Measurements from ENCODE around the gene TNNT2. TPM values are rescaled to one million over a fixed set of nuclear protein-coding genes. Genes with fewer than 3 reads are reported as not detected.

TNNT2 gene
- total and polyA plus RNA-seq, 2 donors (not counting 3 experiments of a cell fraction or from before 2014, with no cell fraction given): not detected

GRCh38 chr1:201400212-201400851, 22.9 kb upstream of the TNNT2 start:
- H3K9me1 ChIP-seq (replicated peaks; ENCODE audit: control insufficient read depth, extremely low read depth, insufficient read depth, low read length): no peaks in the 10 kb centered on the region
- no peak overlapping the region for H3K4me2 ChIP-seq (ENCODE audit: insufficient read depth, low read length)
- H4K20me1 ChIP-seq (replicated peaks; ENCODE audit: control insufficient read depth, extremely low read depth, insufficient read depth, low read length): no peaks in the 10 kb centered on the region
- POLR2A ChIA-PET: no interaction called here
- H3K4me1 ChIP-seq (ENCODE audit: control insufficient read depth, extremely low read depth, insufficient read depth, low read length): no peaks in the 10 kb centered on the region
- no TSS peak for BruUV-seq (replicated peaks)
- no peak overlapping the region for H2AFZ ChIP-seq (ENCODE audit: low read depth, low read length)
- H3K36me3 ChIP-seq (ENCODE audit: control insufficient read depth in 2 of 2, extremely low read depth in 1 of 2, insufficient read depth in 2 of 2, low read length in 2 of 2): no peaks in the 10 kb centered on the region
- DNase-seq (ENCODE audit: low read depth, low spot score) (no peak), FAIRE-seq (no peak)
- H3K4me3 ChIP-seq (replicated peaks in 1 of 3; ENCODE audit: insufficient read depth in 1 of 3, low read depth in 1 of 3, low read length in 3 of 3): no peak overlapping the region
- intact Hi-C loops (cut with micrococcal nuclease) (no loop called here), dilution Hi-C loops (cut with MboI; ENCODE audit: extremely low pct_ligation_motif_present, low sequenced_read_pairs) (no loop called here)
- H3K27me3 ChIP-seq (ENCODE audit: control insufficient read depth in 2 of 2, insufficient read depth in 2 of 2, low read length in 2 of 2): peaks cover 51 to 57% of the 10 kb centered on the region in 2 experiments
- H3K79me2 ChIP-seq (ENCODE audit: control insufficient read depth, insufficient read depth, low read length): no peaks in the 10 kb centered on the region
- TF ChIP-seq JUN (IDR thresholded peaks at IDR 0.05; ENCODE audit: borderline replicate concordance, insufficient read depth, insufficient read length, low read depth) (no peak), MYC (IDR thresholded peaks at IDR 0.05; ENCODE audit: low read depth, low read length) (no peak), EZH2 (IDR thresholded peaks at IDR 0.05; ENCODE audit: borderline replicate concordance, low read depth, low read length, severe bottlenecking) (no peak), GATA2 (IDR thresholded peaks at IDR 0.05; ENCODE audit: insufficient read depth, insufficient read length, low read depth, low read length) (no peak)
- H3K9ac ChIP-seq (replicated peaks; ENCODE audit: extremely low read depth, insufficient read depth, low read length): no peak overlapping the region
- CTCF ChIA-PET: interaction anchor here (0.7 to 2.1 kb wide), 2 partner anchors 11 to 35 kb away, joined by 3 to 8 read pairs; no protein-coding TSS in a partner anchor
- no peaks in the 10 kb centered on the region for H3K9me3 ChIP-seq (replicated peaks; ENCODE audit: control insufficient read depth, insufficient read depth, low read length)
- no peak overlapping the region for H3K27ac ChIP-seq (ENCODE audit: insufficient read depth, low read depth, low read length)

- dilution Hi-C loops (cut with MboI; ENCODE audit: extremely low pct_ligation_motif_present, low sequenced_read_pairs): no loop called here
- no peaks in the 10 kb centered on the region for H3K36me3 ChIP-seq (ENCODE audit: control insufficient read depth in 2 of 2, extremely low read depth in 1 of 2, insufficient read depth in 2 of 2, low read length in 2 of 2)
- DNase-seq (ENCODE audit: low read depth, low spot score) (no peak), FAIRE-seq (no peak)
- H3K9me1 ChIP-seq (replicated peaks; ENCODE audit: control insufficient read depth, extremely low read depth, insufficient read depth, low read length): no peaks in the 10 kb centered on the region
- no peaks in the 10 kb centered on the region for H3K9me3 ChIP-seq (replicated peaks; ENCODE audit: control insufficient read depth, insufficient read depth, low read length)
- H3K79me2 ChIP-seq (ENCODE audit: control insufficient read depth, insufficient read depth, low read length): no peaks in the 10 kb centered on the region
- no peak overlapping the region for H3K9ac ChIP-seq (replicated peaks; ENCODE audit: extremely low read depth, insufficient read depth, low read length)
- no peak overlapping the region for H3K4me3 ChIP-seq (replicated peaks in 1 of 3; ENCODE audit: insufficient read depth in 1 of 3, low read depth in 1 of 3, low read length in 3 of 3)
- BruUV-seq (replicated peaks): no TSS peak
- no peaks in the 10 kb centered on the region for H3K4me1 ChIP-seq (ENCODE audit: control insufficient read depth, extremely low read depth, insufficient read depth, low read length)
- H3K4me2 ChIP-seq (ENCODE audit: insufficient read depth, low read length): no peak overlapping the region
- H4K20me1 ChIP-seq (replicated peaks; ENCODE audit: control insufficient read depth, extremely low read depth, insufficient read depth, low read length): no peaks in the 10 kb centered on the region
- no peak overlapping the region for H2AFZ ChIP-seq (ENCODE audit: low read depth, low read length)
- POLR2A ChIA-PET: no interaction called here
- H3K27me3 ChIP-seq (ENCODE audit: control insufficient read depth in 2 of 2, insufficient read depth in 2 of 2, low read length in 2 of 2): peaks cover 51 to 57% of the 10 kb centered on the region in 2 experiments
- intact Hi-C loops (cut with micrococcal nuclease): no loop called here
- CTCF ChIA-PET: interaction anchor here (0.7 to 2.1 kb wide), 2 partner anchors 11 to 36 kb away, joined by 3 to 8 read pairs; no protein-coding TSS in a partner anchor
- TF ChIP-seq FOS (IDR thresholded peaks at IDR 0.05; ENCODE audit: borderline replicate concordance, insufficient read depth, low read length): no peak
- peak; percentile 100 for TF ChIP-seq EZH2 (IDR thresholded peaks at IDR 0.05; ENCODE audit: borderline replicate concordance, low read depth, low read length, severe bottlenecking)
- TF ChIP-seq POLR2A (IDR thresholded peaks at IDR 0.05; ENCODE audit: low read depth, low read length): no peak
- no peak for TF ChIP-seq JUN (IDR thresholded peaks at IDR 0.05; ENCODE audit: borderline replicate concordance, insufficient read depth, insufficient read length, low read depth)
- H3K27ac ChIP-seq (ENCODE audit: insufficient read depth, low read depth, low read length): no peak overlapping the region
Observed at GRCh38 chr1:201399352-201400126, 22.1 kb upstream of the TNNT2 start.

Data from endothelial cell of umbilical vein (primary cell).